ENCODE data around the gene DMTF1. TPM values are rescaled to one million over a fixed set of nuclear protein-coding genes. Genes with fewer than 3 reads are reported as not detected.

DMTF1 gene
- total and polyA plus RNA-seq, 9 of the 15 experiments (the other 6 are each of a cell fraction or from before 2014, with no cell fraction given), result 25.7 to 208 (median 74.7) TPM

DNA sequence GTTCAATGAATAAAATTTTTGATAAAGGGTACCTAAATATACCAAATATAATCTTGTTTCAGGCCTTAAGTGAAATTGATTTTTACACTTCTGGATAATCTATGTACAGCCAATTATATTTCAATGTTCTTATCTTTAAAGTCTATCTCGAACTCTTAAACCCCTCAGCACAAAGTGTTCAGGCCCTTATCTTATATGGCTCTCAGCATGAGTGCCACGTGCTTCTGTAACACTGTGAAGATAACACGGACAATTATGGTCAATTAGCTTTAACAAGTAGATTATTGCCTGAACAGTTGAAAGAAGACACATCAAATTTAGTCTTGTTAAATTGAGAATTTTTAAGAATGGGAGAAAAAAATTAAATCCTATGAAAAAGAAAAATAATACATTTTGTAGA, 40.4 kb upstream of the DMTF1 start:
- no peaks in the 10 kb centered on the region for H3K27me3 ChIP-seq (ENCODE audit: control insufficient read depth in 2 of 2, insufficient read depth in 2 of 2, low read length in 2 of 2)
- BruUV-seq (replicated peaks), result no TSS peak
- ChIA-PET CTCF (ENCODE audit: low intra/inter-chr PET ratio) (no interaction called here), POLR2A (no interaction called here)
- intact Hi-C loops (cut with micrococcal nuclease) (no loop called here), in situ Hi-C loops (cut with MboI) (no loop called here)
- no peak overlapping the region for H2AFZ ChIP-seq (ENCODE audit: low read depth, low read length)
- no peaks in the 10 kb centered on the region for H3K36me3 ChIP-seq (ENCODE audit: control insufficient read depth, insufficient read depth, low read length)
- DNase-seq (ENCODE audit: extremely low read depth in 1 of 4, low spot score in 3 of 4), result peak in 1 of 4 experiments; percentile 43
- FAIRE-seq, result no peak
- H3K4me2 ChIP-seq (ENCODE audit: insufficient read depth, low read length), result no peak overlapping the region
- no peak overlapping the region for H3K9ac ChIP-seq (ENCODE audit: insufficient read depth in 1 of 2, low read depth in 2 of 2, low read length in 2 of 2)
- no peak overlapping the region for H3K27ac ChIP-seq (ENCODE audit: extremely low read depth, low read depth, low read length)
- 0% methylated on average over 3 of the region's 3 CpGs for whole genome bisulfite sequencing (ENCODE audit: insufficient coverage, low coverage, missing lambda C conversion rate)
- H3K79me2 ChIP-seq (ENCODE audit: control insufficient read depth, insufficient read depth, low read length), result no peaks in the 10 kb centered on the region
- no peaks in the 10 kb centered on the region for H4K20me1 ChIP-seq (replicated peaks; ENCODE audit: control insufficient read depth, insufficient read depth, low read length)
- H3K9me3 ChIP-seq (replicated peaks; ENCODE audit: control insufficient read depth, insufficient read depth, low read depth, low read length), result peaks cover 11% of the 10 kb centered on the region
- H3K9me1 ChIP-seq (ENCODE audit: control insufficient read depth, insufficient read depth, low read length), result no peaks in the 10 kb centered on the region
- ATAC-seq, result no peak
- H3K4me1 ChIP-seq (replicated peaks in 1 of 2; ENCODE audit: control insufficient read depth in 2 of 2, insufficient read depth in 2 of 2, low read length in 2 of 2), result peaks cover 16 to 39% of the 10 kb centered on the region in 2 experiments
- no peak overlapping the region for H3K4me3 ChIP-seq
- peak; percentile 34; the same call in 1 of the 2 replicates for TF ChIP-seq SMARCE1 (IDR thresholded peaks at IDR 0.05)
- TF ChIP-seq, protein P1, sequence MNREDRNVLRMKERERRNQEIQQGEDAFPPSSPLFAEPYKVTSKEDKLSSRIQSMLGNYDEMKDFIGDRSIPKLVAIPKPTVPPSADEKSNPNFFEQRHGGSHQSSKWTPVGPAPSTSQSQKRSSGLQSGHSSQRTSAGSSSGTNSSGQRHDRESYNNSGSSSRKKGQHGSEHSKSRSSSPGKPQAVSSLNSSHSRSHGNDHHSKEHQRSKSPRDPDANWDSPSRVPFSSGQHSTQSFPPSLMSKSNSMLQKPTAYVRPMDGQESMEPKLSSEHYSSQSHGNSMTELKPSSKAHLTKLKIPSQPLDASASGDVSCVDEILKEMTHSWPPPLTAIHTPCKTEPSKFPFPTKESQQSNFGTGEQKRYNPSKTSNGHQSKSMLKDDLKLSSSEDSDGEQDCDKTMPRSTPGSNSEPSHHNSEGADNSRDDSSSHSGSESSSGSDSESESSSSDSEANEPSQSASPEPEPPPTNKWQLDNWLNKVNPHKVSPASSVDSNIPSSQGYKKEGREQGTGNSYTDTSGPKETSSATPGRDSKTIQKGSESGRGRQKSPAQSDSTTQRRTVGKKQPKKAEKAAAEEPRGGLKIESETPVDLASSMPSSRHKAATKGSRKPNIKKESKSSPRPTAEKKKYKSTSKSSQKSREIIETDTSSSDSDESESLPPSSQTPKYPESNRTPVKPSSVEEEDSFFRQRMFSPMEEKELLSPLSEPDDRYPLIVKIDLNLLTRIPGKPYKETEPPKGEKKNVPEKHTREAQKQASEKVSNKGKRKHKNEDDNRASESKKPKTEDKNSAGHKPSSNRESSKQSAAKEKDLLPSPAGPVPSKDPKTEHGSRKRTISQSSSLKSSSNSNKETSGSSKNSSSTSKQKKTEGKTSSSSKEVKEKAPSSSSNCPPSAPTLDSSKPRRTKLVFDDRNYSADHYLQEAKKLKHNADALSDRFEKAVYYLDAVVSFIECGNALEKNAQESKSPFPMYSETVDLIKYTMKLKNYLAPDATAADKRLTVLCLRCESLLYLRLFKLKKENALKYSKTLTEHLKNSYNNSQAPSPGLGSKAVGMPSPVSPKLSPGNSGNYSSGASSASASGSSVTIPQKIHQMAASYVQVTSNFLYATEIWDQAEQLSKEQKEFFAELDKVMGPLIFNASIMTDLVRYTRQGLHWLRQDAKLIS (CRISPR knock-in tag; IDR thresholded peaks at IDR 0.05), result no peak
- no peak for TF ChIP-seq ZNF133 (CRISPR knock-in tag; IDR thresholded peaks at IDR 0.05)
- TF ChIP-seq, protein P2, sequence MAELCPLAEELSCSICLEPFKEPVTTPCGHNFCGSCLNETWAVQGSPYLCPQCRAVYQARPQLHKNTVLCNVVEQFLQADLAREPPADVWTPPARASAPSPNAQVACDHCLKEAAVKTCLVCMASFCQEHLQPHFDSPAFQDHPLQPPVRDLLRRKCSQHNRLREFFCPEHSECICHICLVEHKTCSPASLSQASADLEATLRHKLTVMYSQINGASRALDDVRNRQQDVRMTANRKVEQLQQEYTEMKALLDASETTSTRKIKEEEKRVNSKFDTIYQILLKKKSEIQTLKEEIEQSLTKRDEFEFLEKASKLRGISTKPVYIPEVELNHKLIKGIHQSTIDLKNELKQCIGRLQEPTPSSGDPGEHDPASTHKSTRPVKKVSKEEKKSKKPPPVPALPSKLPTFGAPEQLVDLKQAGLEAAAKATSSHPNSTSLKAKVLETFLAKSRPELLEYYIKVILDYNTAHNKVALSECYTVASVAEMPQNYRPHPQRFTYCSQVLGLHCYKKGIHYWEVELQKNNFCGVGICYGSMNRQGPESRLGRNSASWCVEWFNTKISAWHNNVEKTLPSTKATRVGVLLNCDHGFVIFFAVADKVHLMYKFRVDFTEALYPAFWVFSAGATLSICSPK (IDR thresholded peaks at IDR 0.05; ENCODE audit: borderline replicate concordance), result no peak
- TF ChIP-seq, protein P3, sequence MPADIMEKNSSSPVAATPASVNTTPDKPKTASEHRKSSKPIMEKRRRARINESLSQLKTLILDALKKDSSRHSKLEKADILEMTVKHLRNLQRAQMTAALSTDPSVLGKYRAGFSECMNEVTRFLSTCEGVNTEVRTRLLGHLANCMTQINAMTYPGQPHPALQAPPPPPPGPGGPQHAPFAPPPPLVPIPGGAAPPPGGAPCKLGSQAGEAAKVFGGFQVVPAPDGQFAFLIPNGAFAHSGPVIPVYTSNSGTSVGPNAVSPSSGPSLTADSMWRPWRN (IDR thresholded peaks at IDR 0.05; ENCODE audit: low read depth), result peak; percentile 93
- TF ChIP-seq, protein P4, sequence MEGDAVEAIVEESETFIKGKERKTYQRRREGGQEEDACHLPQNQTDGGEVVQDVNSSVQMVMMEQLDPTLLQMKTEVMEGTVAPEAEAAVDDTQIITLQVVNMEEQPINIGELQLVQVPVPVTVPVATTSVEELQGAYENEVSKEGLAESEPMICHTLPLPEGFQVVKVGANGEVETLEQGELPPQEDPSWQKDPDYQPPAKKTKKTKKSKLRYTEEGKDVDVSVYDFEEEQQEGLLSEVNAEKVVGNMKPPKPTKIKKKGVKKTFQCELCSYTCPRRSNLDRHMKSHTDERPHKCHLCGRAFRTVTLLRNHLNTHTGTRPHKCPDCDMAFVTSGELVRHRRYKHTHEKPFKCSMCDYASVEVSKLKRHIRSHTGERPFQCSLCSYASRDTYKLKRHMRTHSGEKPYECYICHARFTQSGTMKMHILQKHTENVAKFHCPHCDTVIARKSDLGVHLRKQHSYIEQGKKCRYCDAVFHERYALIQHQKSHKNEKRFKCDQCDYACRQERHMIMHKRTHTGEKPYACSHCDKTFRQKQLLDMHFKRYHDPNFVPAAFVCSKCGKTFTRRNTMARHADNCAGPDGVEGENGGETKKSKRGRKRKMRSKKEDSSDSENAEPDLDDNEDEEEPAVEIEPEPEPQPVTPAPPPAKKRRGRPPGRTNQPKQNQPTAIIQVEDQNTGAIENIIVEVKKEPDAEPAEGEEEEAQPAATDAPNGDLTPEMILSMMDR (IDR thresholded peaks at IDR 0.05 in 2 of 3, conservative IDR thresholded peaks at IDR 0.05 in 1 of 3; ENCODE audit: insufficient read depth in 2 of 3, low read depth in 1 of 3, low read length in 3 of 3), result no peak
- peak; percentile 95 for TF ChIP-seq L3MBTL2 (IDR thresholded peaks at IDR 0.05)
- no peak for TF ChIP-seq TBP (optimal IDR thresholded peaks at IDR 0.05; ENCODE audit: low read depth, low read length)
- TF ChIP-seq MEF2D (tag; conservative IDR thresholded peaks at IDR 0.05; ENCODE audit: low read depth), result no peak
- peak; percentile 25; the same call in 1 of the 2 replicates for TF ChIP-seq CXXC5 (CRISPR knock-in tag; IDR thresholded peaks at IDR 0.05)
- TF ChIP-seq, protein P5, sequence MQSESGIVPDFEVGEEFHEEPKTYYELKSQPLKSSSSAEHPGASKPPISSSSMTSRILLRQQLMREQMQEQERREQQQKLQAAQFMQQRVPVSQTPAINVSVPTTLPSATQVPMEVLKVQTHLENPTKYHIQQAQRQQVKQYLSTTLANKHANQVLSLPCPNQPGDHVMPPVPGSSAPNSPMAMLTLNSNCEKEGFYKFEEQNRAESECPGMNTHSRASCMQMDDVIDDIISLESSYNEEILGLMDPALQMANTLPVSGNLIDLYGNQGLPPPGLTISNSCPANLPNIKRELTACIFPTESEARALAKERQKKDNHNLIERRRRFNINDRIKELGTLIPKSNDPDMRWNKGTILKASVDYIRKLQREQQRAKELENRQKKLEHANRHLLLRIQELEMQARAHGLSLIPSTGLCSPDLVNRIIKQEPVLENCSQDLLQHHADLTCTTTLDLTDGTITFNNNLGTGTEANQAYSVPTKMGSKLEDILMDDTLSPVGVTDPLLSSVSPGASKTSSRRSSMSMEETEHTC (IDR thresholded peaks at IDR 0.05), result no peak
- no peak for TF ChIP-seq CHCHD3 (CRISPR knock-in tag; IDR thresholded peaks at IDR 0.05)
- TF ChIP-seq SOX6 (IDR thresholded peaks at IDR 0.05), result peak; percentile 74; the same call in 1 of the 2 replicates
- TF ChIP-seq TRIM24 (IDR thresholded peaks at IDR 0.05), result peak in 1 of 2 experiments; percentile 46; a peak in 2 of 4 replicates

Data from K562 (cell line).